ENCODE measurements around the gene CCDC69. TPM values are rescaled to one million over a fixed set of nuclear protein-coding genes. Genes with fewer than 3 reads are reported as not detected.

The CCDC69 gene
- total RNA-seq, 2 donors from 2014 or later, result 27.4 to 40.1 TPM

GRCh38 chr5:151222054-151222789 is 1.7 kb downstream of the CCDC69 start:
- Mint-ChIP-seq H3K27ac (peak overlapping the region; percentile 89), H3K4me1 (peaks cover 58% of the 10 kb centered on the region), H3K9me3 (no peaks in the 10 kb centered on the region), H3K36me3 (ENCODE audit: low read depth) (peaks cover 34% of the 10 kb centered on the region), H3K27me3 (no peaks in the 10 kb centered on the region), H3K4me3 (peak overlapping the region; percentile 82)
- ATAC-seq (replicated peaks), result peak; percentile 50

GRCh38 chr5:151221574-151221973 is 2.3 kb downstream of the CCDC69 start:
- ATAC-seq (replicated peaks), result peak; percentile 61
- H3K27me3 Mint-ChIP-seq, result no peaks in the 10 kb centered on the region
- H3K27ac Mint-ChIP-seq, result peak overlapping the region; percentile 89
- peaks cover 40% of the 10 kb centered on the region for H3K36me3 Mint-ChIP-seq (ENCODE audit: low read depth)
- H3K9me3 Mint-ChIP-seq, result no peaks in the 10 kb centered on the region
- peak overlapping the region; percentile 82 for H3K4me3 Mint-ChIP-seq
- H3K4me1 Mint-ChIP-seq, result peaks cover 62% of the 10 kb centered on the region

GRCh38 chr5:151219789-151220188 is 4.1 kb downstream of the CCDC69 start:
- Mint-ChIP-seq H3K36me3 (ENCODE audit: low read depth) (peaks cover 58% of the 10 kb centered on the region), H3K9me3 (no peaks in the 10 kb centered on the region), H3K4me3 (peak overlapping the region; percentile 82)

GRCh38 chr5:151219138-151219537 is 4.8 kb downstream of the CCDC69 start:
- Mint-ChIP-seq H3K4me1 (peaks cover 68% of the 10 kb centered on the region), H3K9me3 (no peaks in the 10 kb centered on the region), H3K27me3 (no peaks in the 10 kb centered on the region), H3K27ac (peak overlapping the region; percentile 89), H3K36me3 (ENCODE audit: low read depth) (peaks cover 65% of the 10 kb centered on the region), H3K4me3 (no peak overlapping the region)
- no peak for ATAC-seq (replicated peaks)

More at GRCh38 chr5:151219789-151220188, 4.1 kb downstream of the CCDC69 start:
- no peak for ATAC-seq (replicated peaks)
- H3K27me3 Mint-ChIP-seq, result no peaks in the 10 kb centered on the region
- peak overlapping the region; percentile 89 for H3K27ac Mint-ChIP-seq
- H3K4me1 Mint-ChIP-seq, result peaks cover 67% of the 10 kb centered on the region

GRCh38 chr5:151218177-151218576 is 5.7 kb downstream of the CCDC69 start:
- Mint-ChIP-seq H3K4me3 (peak overlapping the region; percentile 64), H3K36me3 (ENCODE audit: low read depth) (peaks cover 73% of the 10 kb centered on the region), H3K27ac (peak overlapping the region; percentile 89), H3K4me1 (peaks cover 68% of the 10 kb centered on the region), H3K27me3 (no peaks in the 10 kb centered on the region), H3K9me3 (no peaks in the 10 kb centered on the region)
- ATAC-seq (replicated peaks), result no peak

- Mint-ChIP-seq H3K4me3 (peak overlapping the region; percentile 91), H3K27me3 (no peaks in the 10 kb centered on the region), H3K9me3 (no peaks in the 10 kb centered on the region), H3K4me1 (peaks cover 63% of the 10 kb centered on the region), H3K27ac (peak overlapping the region; percentile 82), H3K36me3 (ENCODE audit: low read depth) (peaks cover 85% of the 10 kb centered on the region)
- ATAC-seq (replicated peaks), result no peak
Measured at GRCh38 chr5:151216781-151217180, 7.1 kb downstream of the CCDC69 start.

- Mint-ChIP-seq H3K4me3 (peak overlapping the region; percentile 91), H3K27me3 (no peaks in the 10 kb centered on the region), H3K9me3 (no peaks in the 10 kb centered on the region), H3K36me3 (ENCODE audit: low read depth) (peaks cover 78% of the 10 kb centered on the region), H3K4me1 (peaks cover 55% of the 10 kb centered on the region), H3K27ac (peak overlapping the region; percentile 97)
- ATAC-seq (replicated peaks), result no peak
Measured at GRCh38 chr5:151215546-151215880, 8.4 kb downstream of the CCDC69 start.

GRCh38 chr5:151214614-151215545 is 9.0 kb downstream of the CCDC69 start:
- Mint-ChIP-seq H3K4me3 (peak overlapping the region; percentile 91), H3K27me3 (no peaks in the 10 kb centered on the region), H3K4me1 (peaks cover 49% of the 10 kb centered on the region), H3K36me3 (ENCODE audit: low read depth) (peaks cover 72% of the 10 kb centered on the region), H3K27ac (peak overlapping the region; percentile 97), H3K9me3 (no peaks in the 10 kb centered on the region)
- ATAC-seq (replicated peaks), result no peak

DNA sequence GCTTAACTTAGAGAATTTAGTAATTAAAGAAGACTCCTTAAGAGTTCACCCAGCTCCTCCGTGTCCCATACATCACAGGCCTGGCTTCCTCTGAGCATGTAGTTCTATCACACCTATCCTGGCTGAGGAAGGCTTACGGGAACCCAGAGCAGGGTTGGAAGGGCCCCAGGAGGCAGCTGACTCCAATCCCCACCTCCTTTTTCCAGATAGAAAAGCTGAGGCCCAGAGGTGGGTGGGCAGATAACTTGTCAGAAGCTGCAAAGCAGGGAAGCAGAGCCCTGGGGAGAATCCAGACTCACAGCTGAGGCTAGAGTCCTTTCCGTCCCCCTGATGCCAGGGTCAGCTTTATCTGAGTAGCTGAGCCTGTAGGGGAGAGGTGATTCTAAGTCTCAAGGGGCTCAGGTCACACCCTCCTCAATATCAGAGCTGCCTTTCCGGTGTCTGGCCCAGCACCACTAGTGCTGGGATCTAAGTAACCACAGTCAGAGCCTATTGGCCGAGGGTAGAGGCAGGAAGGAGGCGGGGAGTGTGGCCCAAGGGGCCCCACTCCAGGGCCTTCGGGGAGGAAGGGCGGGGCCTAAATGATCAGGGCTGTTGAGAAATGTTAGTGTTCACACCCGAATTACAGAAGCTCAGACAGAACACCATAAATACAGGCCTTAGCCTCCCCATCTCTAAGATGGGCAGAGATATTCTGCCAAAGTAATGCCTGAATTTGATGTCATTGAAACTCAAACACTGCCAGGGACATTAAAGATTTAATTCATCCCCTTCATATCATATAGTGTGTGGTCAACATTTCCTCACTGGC is 9.9 kb downstream of the CCDC69 start:
- peak; percentile 89 for ATAC-seq (replicated peaks)
- Mint-ChIP-seq H3K27ac (peak overlapping the region; percentile 97), H3K4me1 (peaks cover 43% of the 10 kb centered on the region), H3K9me3 (no peaks in the 10 kb centered on the region), H3K27me3 (no peaks in the 10 kb centered on the region), H3K36me3 (ENCODE audit: low read depth) (peaks cover 69% of the 10 kb centered on the region), H3K4me3 (peak overlapping the region; percentile 91)

- ATAC-seq (replicated peaks), result peak; percentile 8
- Mint-ChIP-seq H3K4me3 (peak overlapping the region; percentile 91), H3K9me3 (no peaks in the 10 kb centered on the region), H3K27me3 (no peaks in the 10 kb centered on the region), H3K27ac (peak overlapping the region; percentile 97), H3K4me1 (peaks cover 33% of the 10 kb centered on the region), H3K36me3 (ENCODE audit: low read depth) (peaks cover 57% of the 10 kb centered on the region)
Measured at GRCh38 chr5:151212406-151212798, 11.5 kb downstream of the CCDC69 start.

DNA sequence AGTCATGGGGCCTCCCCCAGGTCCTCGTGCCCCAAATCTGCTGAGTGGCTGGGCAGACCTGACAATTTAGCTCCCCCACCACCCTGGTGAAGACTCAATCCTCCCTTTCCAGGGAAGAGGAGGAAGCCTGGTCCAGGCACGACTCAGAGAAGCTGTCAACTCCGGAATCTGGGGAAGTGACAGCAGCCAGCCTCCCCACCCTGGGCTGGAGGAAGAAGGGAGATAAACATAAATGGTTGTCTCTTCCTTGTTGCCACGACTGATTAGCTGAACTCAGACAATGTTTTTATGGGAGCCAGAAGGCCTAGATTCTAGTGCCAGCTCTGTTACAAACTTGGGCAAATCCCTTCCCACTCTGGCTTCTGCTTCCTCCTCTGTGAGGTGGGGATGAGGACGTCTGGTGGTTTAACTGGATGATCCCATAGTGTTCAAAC is 15.4 kb downstream of the CCDC69 start:
- peak overlapping the region; percentile 40 for H3K4me3 Mint-ChIP-seq
- no peaks in the 10 kb centered on the region for H3K27me3 Mint-ChIP-seq
- H3K9me3 Mint-ChIP-seq, result no peaks in the 10 kb centered on the region
- peaks cover 18% of the 10 kb centered on the region for H3K36me3 Mint-ChIP-seq (ENCODE audit: low read depth)
- peaks cover 21% of the 10 kb centered on the region for H3K4me1 Mint-ChIP-seq
- peak overlapping the region; percentile 58 for H3K27ac Mint-ChIP-seq
- ATAC-seq (replicated peaks), result no peak

DNA sequence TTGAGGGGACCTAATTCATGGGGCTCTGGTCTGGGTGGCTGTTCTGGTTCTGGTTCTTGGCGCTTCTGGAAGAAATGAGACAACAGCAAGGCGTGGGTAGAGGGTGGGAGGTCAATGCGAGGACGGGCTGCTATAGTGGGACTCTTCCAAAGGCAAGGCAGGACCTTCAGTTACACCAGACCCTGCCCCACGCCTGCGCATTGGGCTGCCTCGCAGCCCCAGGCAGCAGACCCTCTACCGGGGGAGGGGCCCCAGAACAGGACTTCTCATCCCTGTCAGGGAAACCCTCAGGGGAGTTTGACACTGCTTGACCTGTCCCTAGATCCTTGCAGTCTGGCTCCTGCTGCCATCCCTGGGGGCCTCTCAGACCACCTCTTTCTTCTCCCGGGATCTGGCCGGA is 18.5 kb downstream of the CCDC69 start:
- H3K36me3 Mint-ChIP-seq (ENCODE audit: low read depth), result peaks cover 14% of the 10 kb centered on the region
- no peak overlapping the region for H3K4me3 Mint-ChIP-seq
- H3K9me3 Mint-ChIP-seq, result no peaks in the 10 kb centered on the region
- H3K27me3 Mint-ChIP-seq, result no peaks in the 10 kb centered on the region
- peak overlapping the region; percentile 73 for H3K27ac Mint-ChIP-seq
- ATAC-seq (replicated peaks), result no peak
- peaks cover 13% of the 10 kb centered on the region for H3K4me1 Mint-ChIP-seq

GRCh38 chr5:151204051-151204450 is 19.8 kb downstream of the CCDC69 start:
- H3K9me3 Mint-ChIP-seq, result no peaks in the 10 kb centered on the region
- no peaks in the 10 kb centered on the region for H3K27me3 Mint-ChIP-seq
- no peak overlapping the region for H3K4me3 Mint-ChIP-seq
- ATAC-seq (replicated peaks), result no peak
- H3K4me1 Mint-ChIP-seq, result peaks cover 13% of the 10 kb centered on the region
- H3K36me3 Mint-ChIP-seq (ENCODE audit: low read depth), result peaks cover 26% of the 10 kb centered on the region
- H3K27ac Mint-ChIP-seq, result no peak overlapping the region
